Stimulated activated memory B cell treated with anti-CD40 and anti-IgM and Interleukin-4, amounts not matched to agents 10 μg/mL and 1 μg/mL and 100 μg/mL, for 72 hours (primary cell): ENCODE measurements around the gene POLR2H.

Source experiments
- ATAC-seq: fragments of 150-1000 bp; cut with Tn5 transposase; 2 replicates; pipeline ENCODE4 v1.10.0; 2021
- H3K27ac Mint-ChIP-seq: one replicate; pipeline ENCODE4 v1.8.0; 2022; ENCODE audit warnings: mild to moderate bottlenecking, mixed read lengths
- H3K27me3 Mint-ChIP-seq: one replicate; pipeline ENCODE4 v1.8.0; 2022; ENCODE audit warnings: mixed read lengths
- H3K36me3 Mint-ChIP-seq: one replicate; pipeline ENCODE4 v1.8.0; 2022; ENCODE audit warnings: mixed read lengths
- H3K4me1 Mint-ChIP-seq: one replicate; pipeline ENCODE4 v1.8.0; 2022; ENCODE audit warnings: mixed read lengths
- H3K4me3 Mint-ChIP-seq: one replicate; pipeline ENCODE4 v1.8.0; 2022; ENCODE audit warnings: mild to moderate bottlenecking, moderate library complexity, mixed read lengths
- H3K9me3 Mint-ChIP-seq: one replicate; pipeline ENCODE4 v1.8.0; 2022; ENCODE audit warnings: mixed read lengths

The POLR2H gene

DNA sequence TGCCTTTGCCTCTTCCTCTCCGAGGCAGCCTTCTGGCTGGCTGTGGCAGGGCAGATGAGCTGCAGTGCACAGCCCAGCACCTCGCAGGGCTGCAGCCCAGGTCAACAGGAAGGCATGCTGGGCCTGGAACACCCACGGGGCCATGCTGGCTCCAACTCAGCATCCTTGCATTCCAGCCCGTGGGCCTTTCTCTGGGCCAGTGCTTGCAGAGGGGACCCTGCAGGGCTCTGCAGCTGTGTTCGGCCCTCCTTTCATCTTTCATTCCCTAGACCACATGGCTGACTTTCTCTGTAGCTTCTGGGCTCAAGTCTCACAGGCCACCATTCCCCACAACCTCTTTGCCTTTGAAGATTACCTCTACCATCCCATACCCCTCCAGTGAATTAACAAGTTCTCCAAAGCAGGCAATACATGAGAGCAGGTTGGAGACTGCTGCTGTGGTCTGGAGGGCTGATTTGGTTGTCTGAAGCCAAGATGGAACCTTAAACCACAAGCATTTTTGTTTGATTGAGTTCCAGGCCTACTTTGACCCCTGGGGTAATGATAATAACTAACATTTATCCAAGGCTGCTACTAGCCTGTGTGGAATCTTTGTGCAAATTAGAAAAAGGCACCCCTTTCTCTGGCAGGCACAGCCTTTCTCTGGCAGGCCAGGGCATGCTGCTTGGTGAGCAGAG lies 18.2 kb upstream of the POLR2H start:
- H3K27me3 Mint-ChIP-seq, result peaks cover 1% of the 10 kb centered on the region
- peaks cover 26% of the 10 kb centered on the region for H3K36me3 Mint-ChIP-seq
- H3K9me3 Mint-ChIP-seq, result no peaks in the 10 kb centered on the region
- H3K4me1 Mint-ChIP-seq, result peaks cover 9% of the 10 kb centered on the region
- no peak overlapping the region for H3K27ac Mint-ChIP-seq
- no peak for ATAC-seq
- no peak overlapping the region for H3K4me3 Mint-ChIP-seq

DNA sequence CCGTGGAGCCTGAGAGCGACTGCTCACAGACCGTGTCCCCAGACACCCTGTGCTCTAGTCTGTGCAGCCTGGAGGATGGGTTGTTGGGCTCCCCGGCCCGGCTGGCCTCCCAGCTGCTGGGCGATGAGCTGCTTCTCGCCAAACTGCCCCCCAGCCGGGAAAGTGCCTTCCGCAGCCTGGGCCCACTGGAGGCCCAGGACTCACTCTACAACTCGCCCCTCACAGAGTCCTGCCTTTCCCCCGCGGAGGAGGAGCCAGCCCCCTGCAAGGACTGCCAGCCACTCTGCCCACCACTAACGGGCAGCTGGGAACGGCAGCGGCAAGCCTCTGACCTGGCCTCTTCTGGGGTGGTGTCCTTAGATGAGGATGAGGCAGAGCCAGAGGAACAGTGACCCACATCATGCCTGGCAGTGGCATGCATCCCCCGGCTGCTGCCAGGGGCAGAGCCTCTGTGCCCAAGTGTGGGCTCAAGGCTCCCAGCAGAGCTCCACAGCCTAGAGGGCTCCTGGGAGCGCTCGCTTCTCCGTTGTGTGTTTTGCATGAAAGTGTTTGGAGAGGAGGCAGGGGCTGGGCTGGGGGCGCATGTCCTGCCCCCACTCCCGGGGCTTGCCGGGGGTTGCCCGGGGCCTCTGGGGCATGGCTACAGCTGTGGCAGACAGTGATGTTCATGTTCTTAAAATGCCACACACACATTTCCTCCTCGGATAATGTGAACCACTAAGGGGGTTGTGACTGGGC lies 16.8 kb upstream of the POLR2H start:
- ATAC-seq, result no peak
- Mint-ChIP-seq H3K4me3 (no peak overlapping the region), H3K4me1 (no peaks in the 10 kb centered on the region), H3K36me3 (peaks cover 20% of the 10 kb centered on the region), H3K27ac (no peak overlapping the region), H3K9me3 (no peaks in the 10 kb centered on the region), H3K27me3 (no peaks in the 10 kb centered on the region)

GRCh38 chr3:184345317-184346144 lies 16.0 kb upstream of the POLR2H start:
- Mint-ChIP-seq H3K27me3 (no peaks in the 10 kb centered on the region), H3K4me3 (no peak overlapping the region), H3K27ac (no peak overlapping the region), H3K4me1 (no peaks in the 10 kb centered on the region), H3K36me3 (peaks cover 20% of the 10 kb centered on the region), H3K9me3 (no peaks in the 10 kb centered on the region)
- peak; percentile 55 for ATAC-seq

- Mint-ChIP-seq H3K4me1 (no peaks in the 10 kb centered on the region), H3K36me3 (peaks cover 17% of the 10 kb centered on the region), H3K9me3 (no peaks in the 10 kb centered on the region), H3K27me3 (no peaks in the 10 kb centered on the region), H3K4me3 (no peak overlapping the region), H3K27ac (no peak overlapping the region)
- no peak for ATAC-seq
These were observed 14.9 kb upstream of the POLR2H start for GRCh38 chr3:184346480-184347190.

DNA sequence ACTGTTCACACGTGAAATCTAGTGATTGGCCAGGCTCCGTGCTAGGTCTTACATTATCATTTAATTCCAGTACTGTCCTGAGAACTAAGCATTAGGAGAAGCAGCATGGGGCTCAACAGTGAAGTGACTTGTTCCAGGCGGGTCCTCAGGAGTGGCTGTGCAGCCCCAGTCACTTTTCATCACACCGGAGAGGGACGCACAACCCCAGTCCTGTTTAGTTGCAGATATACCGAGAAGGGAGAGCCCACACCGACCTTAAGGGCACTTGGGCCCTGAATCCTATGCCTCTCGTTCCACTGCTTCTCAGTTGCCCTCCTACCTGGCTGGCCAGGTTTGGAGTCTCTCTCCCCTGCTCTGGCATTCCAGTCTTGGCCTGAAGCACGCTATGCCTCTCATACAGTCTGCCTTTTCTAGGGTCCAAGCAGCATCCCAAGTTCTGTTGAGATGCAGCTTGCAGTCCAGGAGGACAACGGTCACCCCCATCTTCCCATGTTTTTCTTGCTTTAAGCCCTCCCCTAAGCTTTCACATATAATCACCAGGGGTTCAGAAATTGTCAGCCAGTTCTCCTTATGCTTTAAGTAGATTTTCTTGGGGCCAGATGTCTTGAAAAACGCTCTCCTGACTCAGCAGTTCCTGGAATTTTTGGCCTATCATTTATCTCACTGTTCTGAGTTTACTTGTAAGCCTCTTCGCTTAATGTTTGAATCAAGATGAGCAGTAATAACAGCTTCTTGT lies 14.0 kb upstream of the POLR2H start:
- no peak for ATAC-seq
- H3K27me3 Mint-ChIP-seq, result no peaks in the 10 kb centered on the region
- H3K4me1 Mint-ChIP-seq, result no peaks in the 10 kb centered on the region
- peaks cover 24% of the 10 kb centered on the region for H3K36me3 Mint-ChIP-seq
- no peaks in the 10 kb centered on the region for H3K9me3 Mint-ChIP-seq
- no peak overlapping the region for H3K27ac Mint-ChIP-seq
- no peak overlapping the region for H3K4me3 Mint-ChIP-seq

GRCh38 chr3:184348057-184348382 lies 13.5 kb upstream of the POLR2H start:
- Mint-ChIP-seq H3K27ac (no peak overlapping the region), H3K9me3 (no peaks in the 10 kb centered on the region), H3K36me3 (peaks cover 21% of the 10 kb centered on the region), H3K27me3 (no peaks in the 10 kb centered on the region), H3K4me1 (no peaks in the 10 kb centered on the region), H3K4me3 (no peak overlapping the region)
- ATAC-seq, result no peak

- no peaks in the 10 kb centered on the region for H3K9me3 Mint-ChIP-seq
- peaks cover 18% of the 10 kb centered on the region for H3K36me3 Mint-ChIP-seq
- H3K27ac Mint-ChIP-seq, result no peak overlapping the region
- no peaks in the 10 kb centered on the region for H3K4me1 Mint-ChIP-seq
- H3K27me3 Mint-ChIP-seq, result no peaks in the 10 kb centered on the region
- no peak for ATAC-seq
- H3K4me3 Mint-ChIP-seq, result no peak overlapping the region
These were observed 11.7 kb upstream of the POLR2H start for GRCh38 chr3:184349563-184350470.

GRCh38 chr3:184350618-184351017 lies 10.9 kb upstream of the POLR2H start:
- Mint-ChIP-seq H3K4me1 (no peaks in the 10 kb centered on the region), H3K4me3 (no peak overlapping the region), H3K9me3 (no peaks in the 10 kb centered on the region), H3K36me3 (peaks cover 17% of the 10 kb centered on the region), H3K27ac (no peak overlapping the region), H3K27me3 (no peaks in the 10 kb centered on the region)
- ATAC-seq, result no peak

- Mint-ChIP-seq H3K27me3 (no peaks in the 10 kb centered on the region), H3K4me3 (no peak overlapping the region), H3K4me1 (no peaks in the 10 kb centered on the region), H3K36me3 (peaks cover 16% of the 10 kb centered on the region), H3K27ac (no peak overlapping the region), H3K9me3 (no peaks in the 10 kb centered on the region)
- ATAC-seq, result no peak
These were observed 9.9 kb upstream of the POLR2H start for GRCh38 chr3:184351511-184352148.

GRCh38 chr3:184352149-184352785 lies 9.2 kb upstream of the POLR2H start:
- Mint-ChIP-seq H3K4me3 (no peak overlapping the region), H3K27me3 (no peaks in the 10 kb centered on the region), H3K36me3 (peaks cover 16% of the 10 kb centered on the region), H3K27ac (no peak overlapping the region), H3K4me1 (no peaks in the 10 kb centered on the region), H3K9me3 (no peaks in the 10 kb centered on the region)
- no peak for ATAC-seq

- H3K27ac Mint-ChIP-seq, result no peak overlapping the region
These were observed 8.5 kb upstream of the POLR2H start for GRCh38 chr3:184352897-184353545.

GRCh38 chr3:184353546-184353941 lies 8.0 kb upstream of the POLR2H start:
- H3K27ac Mint-ChIP-seq, result no peak overlapping the region
- no peaks in the 10 kb centered on the region for H3K9me3 Mint-ChIP-seq
- no peak for ATAC-seq
- H3K4me1 Mint-ChIP-seq, result no peaks in the 10 kb centered on the region
- H3K27me3 Mint-ChIP-seq, result no peaks in the 10 kb centered on the region
- H3K36me3 Mint-ChIP-seq, result peaks cover 16% of the 10 kb centered on the region
- H3K4me3 Mint-ChIP-seq, result no peak overlapping the region

More at GRCh38 chr3:184352897-184353545, 8.5 kb upstream of the POLR2H start:
- Mint-ChIP-seq H3K36me3 (peaks cover 16% of the 10 kb centered on the region), H3K4me3 (no peak overlapping the region), H3K9me3 (no peaks in the 10 kb centered on the region), H3K27me3 (no peaks in the 10 kb centered on the region), H3K4me1 (no peaks in the 10 kb centered on the region)
- no peak for ATAC-seq
